Measurements from ENCODE around the gene TUBA1A.

Gene TUBA1A

GRCh38 chr12:49188916-49189367, at the start of gene TUBA1A:
Gene TUBA1A, minus strand, starts transcription at chr12:49189080. Its CDS starts 101 bp downstream, at chr12:49188979.
- peak within 1 kb of the TSS in 4 of 5 donors; percentile 62 to 77 (median 70) for H3K9ac ChIP-seq (ENCODE audit: low read length in 5 of 5)
- H3K36me3 ChIP-seq (ENCODE audit: control insufficient read depth in 5 of 5, insufficient read depth in 5 of 5, low read length in 5 of 5), result peaks cover 3 to 26% (median 16%) of the 10 kb centered on the region in 5 donors
- H3K4me3 ChIP-seq (ENCODE audit: low read depth in 1 of 5, low read length in 5 of 5), result peak within 1 kb of the TSS; percentile 76 to 96 (median 90)
- H3K27ac ChIP-seq (ENCODE audit: low read depth, low read length), result peak within 1 kb of the TSS; percentile 89
- peaks cover 0 to 21% (median 18%) of the 10 kb centered on the region in 5 donors for H3K4me1 ChIP-seq (ENCODE audit: control insufficient read depth in 5 of 5, insufficient read depth in 5 of 5, low read length in 5 of 5)
- no peaks in the 10 kb centered on the region for H3K9me3 ChIP-seq (ENCODE audit: control insufficient read depth in 5 of 5, low read length in 5 of 5)
- no peaks in the 10 kb centered on the region for H3K27me3 ChIP-seq (ENCODE audit: control insufficient read depth in 5 of 5, insufficient read depth in 4 of 5, low read length in 5 of 5)

DNA sequence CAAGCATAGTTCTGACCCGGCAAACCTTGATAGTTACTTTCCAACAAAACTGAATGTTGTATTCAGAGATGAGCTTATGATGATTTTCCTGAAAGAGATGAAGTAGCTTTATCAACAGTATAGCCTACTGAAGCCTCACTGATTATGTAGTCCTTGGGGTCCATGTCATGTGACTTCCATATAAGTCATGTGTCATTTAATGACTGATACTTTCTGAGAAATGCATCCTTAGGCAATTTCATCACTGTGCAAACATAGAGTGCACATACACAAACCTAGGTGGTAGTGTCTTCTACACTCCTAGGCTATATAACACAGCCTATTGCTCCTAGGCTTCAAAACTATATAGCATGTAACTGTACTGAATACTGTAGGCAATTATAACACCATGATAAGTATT, 47.5 kb upstream of the TUBA1A start:
- H3K9ac ChIP-seq (ENCODE audit: low read length in 5 of 5), result no peak overlapping the region
- no peaks in the 10 kb centered on the region for H3K36me3 ChIP-seq (ENCODE audit: control insufficient read depth in 5 of 5, insufficient read depth in 5 of 5, low read length in 5 of 5)
- no peaks in the 10 kb centered on the region for H3K9me3 ChIP-seq (ENCODE audit: control insufficient read depth in 5 of 5, low read length in 5 of 5)
- H3K4me1 ChIP-seq (ENCODE audit: control insufficient read depth in 5 of 5, insufficient read depth in 5 of 5, low read length in 5 of 5), result peaks cover 0 to 16% (median 13%) of the 10 kb centered on the region in 5 donors
- H3K27me3 ChIP-seq (ENCODE audit: control insufficient read depth in 5 of 5, insufficient read depth in 4 of 5, low read length in 5 of 5), result no peaks in the 10 kb centered on the region
- H3K4me3 ChIP-seq (ENCODE audit: low read depth in 1 of 5, low read length in 5 of 5), result no peak overlapping the region
- no peak overlapping the region for H3K27ac ChIP-seq (ENCODE audit: low read depth, low read length)

- H3K27me3 ChIP-seq (ENCODE audit: control insufficient read depth in 5 of 5, insufficient read depth in 4 of 5, low read length in 5 of 5), result no peaks in the 10 kb centered on the region
- no peaks in the 10 kb centered on the region for H3K36me3 ChIP-seq (ENCODE audit: control insufficient read depth in 5 of 5, insufficient read depth in 5 of 5, low read length in 5 of 5)
- H3K9me3 ChIP-seq (ENCODE audit: control insufficient read depth in 5 of 5, low read length in 5 of 5), result no peaks in the 10 kb centered on the region
- H3K27ac ChIP-seq (ENCODE audit: low read depth, low read length), result peak overlapping the region; percentile 98
- H3K4me1 ChIP-seq (ENCODE audit: control insufficient read depth in 5 of 5, insufficient read depth in 5 of 5, low read length in 5 of 5), result peaks cover 0 to 18% (median 13%) of the 10 kb centered on the region in 5 donors
- peak overlapping the region; percentile 43 to 74 (median 64) for H3K4me3 ChIP-seq (ENCODE audit: low read depth in 1 of 5, low read length in 5 of 5)
- H3K9ac ChIP-seq (ENCODE audit: low read length in 5 of 5), result peak overlapping the region in 3 of 5 donors; percentile 10 to 75 (median 30)
Measured at GRCh38 chr12:49233842-49234526, 45.1 kb upstream of the TUBA1A start.

DNA sequence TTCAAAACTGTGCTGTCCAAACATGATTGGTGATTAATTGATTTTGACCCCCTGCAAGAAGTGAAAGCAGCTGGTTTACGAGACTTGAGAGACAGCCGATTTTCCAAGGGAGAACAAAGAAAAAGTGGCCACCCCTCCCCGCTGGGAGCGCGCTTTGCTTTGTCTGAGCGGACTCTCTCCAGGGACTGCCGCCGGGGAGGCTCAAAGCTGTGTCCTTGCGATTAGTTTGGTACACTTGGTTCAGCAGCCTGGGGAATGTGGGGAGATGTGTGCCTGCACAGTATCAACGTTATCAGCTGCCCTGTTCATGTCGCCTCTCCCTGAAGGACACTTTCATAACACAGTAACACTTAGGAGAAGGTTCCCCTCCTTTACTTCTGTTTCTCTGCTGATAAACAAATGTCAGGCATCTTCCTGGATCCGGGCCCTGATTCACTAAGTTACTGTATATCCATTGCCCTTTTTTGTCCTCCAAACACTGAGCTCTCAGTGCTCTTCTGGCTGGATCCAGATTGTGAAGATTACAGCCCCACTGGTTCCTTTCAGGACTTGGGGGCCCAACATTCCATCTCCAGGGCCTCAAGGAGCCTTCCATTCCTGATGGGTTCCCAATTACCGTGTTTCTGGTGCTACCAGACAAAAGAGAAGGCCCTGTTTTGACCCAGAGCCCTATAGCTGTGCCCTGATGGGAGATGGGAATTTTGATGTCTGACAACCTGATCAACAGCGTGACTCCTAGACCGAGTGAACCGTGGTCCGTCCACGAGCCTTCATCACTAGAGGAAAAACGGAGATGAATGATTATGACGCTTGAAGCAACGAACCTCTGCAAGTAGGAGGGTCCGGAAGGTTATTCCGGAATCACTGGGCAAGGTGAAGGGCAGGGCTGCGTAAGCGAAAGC, 44.3 kb upstream of the TUBA1A start:
- Histone ChIP-seq H3K9me3 (ENCODE audit: control insufficient read depth in 5 of 5, low read length in 5 of 5) (no peaks in the 10 kb centered on the region), H3K27ac (ENCODE audit: low read depth, low read length) (no peak overlapping the region), H3K4me3 (ENCODE audit: low read depth in 1 of 5, low read length in 5 of 5) (peak overlapping the region; percentile 36 to 74 (median 64)), H3K9ac (ENCODE audit: low read length in 5 of 5) (peak overlapping the region in 1 of 5 donors; percentile 19), H3K36me3 (ENCODE audit: control insufficient read depth in 5 of 5, insufficient read depth in 5 of 5, low read length in 5 of 5) (no peaks in the 10 kb centered on the region), H3K27me3 (ENCODE audit: control insufficient read depth in 5 of 5, insufficient read depth in 4 of 5, low read length in 5 of 5) (no peaks in the 10 kb centered on the region), H3K4me1 (ENCODE audit: control insufficient read depth in 5 of 5, insufficient read depth in 5 of 5, low read length in 5 of 5) (peaks cover 0 to 18% (median 13%) of the 10 kb centered on the region in 5 donors)

DNA sequence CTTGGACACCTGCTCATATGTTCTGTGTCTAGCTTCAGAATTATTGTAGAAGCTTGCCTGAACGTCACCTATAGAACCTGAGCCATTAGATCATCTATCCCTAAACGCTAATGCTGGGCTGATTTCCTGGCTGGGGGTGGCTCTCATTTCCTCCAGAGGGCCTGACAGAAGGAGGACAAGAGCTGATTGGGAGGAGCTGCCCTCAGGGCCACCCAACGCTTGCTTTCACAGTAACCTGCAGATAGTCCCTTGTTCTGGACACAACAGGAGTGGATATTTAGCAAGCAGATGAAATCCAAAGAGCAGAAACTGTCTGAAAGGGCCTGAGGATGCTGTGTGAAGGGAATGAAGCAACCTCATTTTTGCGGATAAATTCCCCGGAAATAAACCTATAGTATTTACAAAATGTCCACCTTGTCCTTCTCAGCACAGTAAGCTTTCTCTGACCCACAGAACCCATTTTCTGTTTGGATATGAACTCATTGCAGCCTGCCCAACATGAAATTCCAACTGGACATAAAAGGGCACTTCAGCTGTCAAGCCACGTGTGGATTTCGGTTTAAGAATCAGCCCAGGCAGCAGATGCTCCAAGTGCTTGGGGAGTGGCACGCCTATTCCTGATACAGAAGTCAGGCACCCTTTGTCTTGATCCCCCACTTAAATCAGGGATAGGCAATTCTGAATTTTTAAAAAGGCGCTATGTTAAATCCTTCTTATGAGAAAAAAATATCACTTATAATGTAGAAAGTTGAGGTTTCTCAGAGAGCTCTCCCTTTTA, 43.2 kb upstream of the TUBA1A start:
- peaks cover 0 to 18% (median 13%) of the 10 kb centered on the region in 5 donors for H3K4me1 ChIP-seq (ENCODE audit: control insufficient read depth in 5 of 5, insufficient read depth in 5 of 5, low read length in 5 of 5)
- H3K9ac ChIP-seq (ENCODE audit: low read length in 5 of 5), result peak overlapping the region in 1 of 5 donors; percentile 9
- no peaks in the 10 kb centered on the region for H3K27me3 ChIP-seq (ENCODE audit: control insufficient read depth in 5 of 5, insufficient read depth in 4 of 5, low read length in 5 of 5)
- no peak overlapping the region for H3K4me3 ChIP-seq (ENCODE audit: low read depth in 1 of 5, low read length in 5 of 5)
- H3K36me3 ChIP-seq (ENCODE audit: control insufficient read depth in 5 of 5, insufficient read depth in 5 of 5, low read length in 5 of 5), result no peaks in the 10 kb centered on the region
- no peak overlapping the region for H3K27ac ChIP-seq (ENCODE audit: low read depth, low read length)
- H3K9me3 ChIP-seq (ENCODE audit: control insufficient read depth in 5 of 5, low read length in 5 of 5), result no peaks in the 10 kb centered on the region

DNA sequence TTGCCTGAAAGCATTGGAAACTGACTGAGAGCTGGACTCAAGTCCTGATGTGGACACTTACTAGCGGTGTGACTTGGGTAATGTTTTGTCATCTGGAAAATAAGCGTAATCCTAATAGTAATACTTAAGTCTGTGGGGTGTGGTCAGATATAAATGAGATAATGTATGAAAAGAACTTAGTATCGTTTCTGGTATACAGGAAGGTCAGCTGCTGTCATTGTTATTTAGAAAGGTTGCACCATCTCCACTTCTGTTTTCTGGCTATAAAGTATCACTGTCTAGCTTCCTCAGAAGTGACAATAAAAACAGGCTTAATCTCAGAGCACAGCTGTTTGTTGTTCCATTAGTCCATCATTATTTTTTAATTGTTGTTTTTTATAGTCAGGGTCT, 41.9 kb upstream of the TUBA1A start:
- Histone ChIP-seq H3K4me3 (ENCODE audit: low read depth in 1 of 5, low read length in 5 of 5) (no peak overlapping the region), H3K36me3 (ENCODE audit: control insufficient read depth in 5 of 5, insufficient read depth in 5 of 5, low read length in 5 of 5) (no peaks in the 10 kb centered on the region), H3K27ac (ENCODE audit: low read depth, low read length) (no peak overlapping the region)

DNA sequence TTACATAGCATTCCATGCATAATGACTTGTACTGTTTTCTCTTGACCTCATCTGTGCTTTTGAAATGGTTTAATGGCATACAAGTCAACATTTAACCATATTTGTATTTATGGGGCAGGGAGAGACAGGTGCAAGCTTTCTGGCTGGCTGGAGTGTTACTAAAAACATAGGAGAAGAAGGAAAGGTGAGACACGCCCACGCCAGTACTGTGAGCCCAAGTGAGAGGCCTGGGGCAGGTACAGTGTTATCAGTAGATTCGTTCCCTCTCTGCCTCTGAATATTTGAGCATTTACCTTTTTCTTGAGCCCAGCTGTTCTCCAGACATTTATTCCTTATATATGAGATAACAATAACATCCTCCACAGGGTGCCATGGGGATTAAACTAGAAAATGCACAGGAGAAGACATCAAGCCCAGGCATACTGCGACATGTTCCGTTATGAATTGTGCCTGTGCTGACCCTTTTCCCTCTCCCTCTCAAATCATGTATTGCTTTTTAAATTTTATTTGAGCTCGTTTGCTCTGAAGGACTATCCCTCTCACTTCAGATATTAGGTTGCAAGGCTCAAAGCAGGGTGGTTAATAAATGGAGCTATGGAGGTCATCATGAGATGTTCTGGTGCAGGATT, 41.4 kb upstream of the TUBA1A start:
- Histone ChIP-seq H3K27ac (ENCODE audit: low read depth, low read length) (no peak overlapping the region), H3K4me1 (ENCODE audit: control insufficient read depth in 5 of 5, insufficient read depth in 5 of 5, low read length in 5 of 5) (peaks cover 0 to 18% (median 13%) of the 10 kb centered on the region in 5 donors), H3K36me3 (ENCODE audit: control insufficient read depth in 5 of 5, insufficient read depth in 5 of 5, low read length in 5 of 5) (no peaks in the 10 kb centered on the region), H3K9me3 (ENCODE audit: control insufficient read depth in 5 of 5, low read length in 5 of 5) (no peaks in the 10 kb centered on the region), H3K27me3 (ENCODE audit: control insufficient read depth in 5 of 5, insufficient read depth in 4 of 5, low read length in 5 of 5) (no peaks in the 10 kb centered on the region), H3K9ac (ENCODE audit: low read length in 5 of 5) (no peak overlapping the region), H3K4me3 (ENCODE audit: low read depth in 1 of 5, low read length in 5 of 5) (no peak overlapping the region)

More for the DNA sequence above, 41.9 kb upstream of the TUBA1A start:
- Histone ChIP-seq H3K9ac (ENCODE audit: low read length in 5 of 5) (no peak overlapping the region), H3K4me1 (ENCODE audit: control insufficient read depth in 5 of 5, insufficient read depth in 5 of 5, low read length in 5 of 5) (peaks cover 0 to 18% (median 13%) of the 10 kb centered on the region in 5 donors), H3K27me3 (ENCODE audit: control insufficient read depth in 5 of 5, insufficient read depth in 4 of 5, low read length in 5 of 5) (no peaks in the 10 kb centered on the region), H3K9me3 (ENCODE audit: control insufficient read depth in 5 of 5, low read length in 5 of 5) (no peaks in the 10 kb centered on the region)

- Histone ChIP-seq H3K27me3 (ENCODE audit: control insufficient read depth in 5 of 5, insufficient read depth in 4 of 5, low read length in 5 of 5) (no peaks in the 10 kb centered on the region), H3K4me1 (ENCODE audit: control insufficient read depth in 5 of 5, insufficient read depth in 5 of 5, low read length in 5 of 5) (peaks cover 0 to 17% (median 10%) of the 10 kb centered on the region in 5 donors), H3K9me3 (ENCODE audit: control insufficient read depth in 5 of 5, low read length in 5 of 5) (no peaks in the 10 kb centered on the region), H3K27ac (ENCODE audit: low read depth, low read length) (no peak overlapping the region), H3K36me3 (ENCODE audit: control insufficient read depth in 5 of 5, insufficient read depth in 5 of 5, low read length in 5 of 5) (no peaks in the 10 kb centered on the region), H3K9ac (ENCODE audit: low read length in 5 of 5) (no peak overlapping the region), H3K4me3 (ENCODE audit: low read depth in 1 of 5, low read length in 5 of 5) (no peak overlapping the region)
Measured at GRCh38 chr12:49228653-49229052, 39.8 kb upstream of the TUBA1A start.

- no peak overlapping the region for H3K9ac ChIP-seq (ENCODE audit: low read length in 5 of 5)
- H3K4me3 ChIP-seq (ENCODE audit: low read depth in 1 of 5, low read length in 5 of 5), result no peak overlapping the region
- no peaks in the 10 kb centered on the region for H3K9me3 ChIP-seq (ENCODE audit: control insufficient read depth in 5 of 5, low read length in 5 of 5)
- H3K4me1 ChIP-seq (ENCODE audit: control insufficient read depth in 5 of 5, insufficient read depth in 5 of 5, low read length in 5 of 5), result peaks cover 0 to 17% (median 3%) of the 10 kb centered on the region in 5 donors
- H3K27me3 ChIP-seq (ENCODE audit: control insufficient read depth in 5 of 5, insufficient read depth in 4 of 5, low read length in 5 of 5), result no peaks in the 10 kb centered on the region
- H3K27ac ChIP-seq (ENCODE audit: low read depth, low read length), result no peak overlapping the region
- H3K36me3 ChIP-seq (ENCODE audit: control insufficient read depth in 5 of 5, insufficient read depth in 5 of 5, low read length in 5 of 5), result no peaks in the 10 kb centered on the region
Measured at GRCh38 chr12:49227713-49228112, 38.8 kb upstream of the TUBA1A start.

Measured in subcutaneous abdominal adipose tissue (tissue), 5 donors.